Right lobe of liver (tissue), 4 donors: ENCODE data around the gene PSMG4.

ENCODE experiments used
- POLR2A ChIP-seq: fragments of 450-650 bp; IDR thresholded peaks from one replicate; pipeline ENCODE4 v1.6.1; 2017; ENCODE audit warnings: antibody characterized with exemption, mild to moderate bottlenecking
- TF ChIP-seq, protein P1 (sequence below), 4 donors: fragments of 200-600 bp in 3 of 4; fragments of 450-650 bp in 1 of 4; IDR thresholded peaks; one replicate each; pipeline versions ENCODE4 v1.5.1 to v1.8.0; 2016 to 2022; ENCODE audit warnings: antibody characterized with exemption in 4 of 4, mild to moderate bottlenecking in 2 of 4
- donor health status: DM: no; HTN: no; CAD: no.
- donor health status: DM: no; HTN: no; CAD: no.
- donor health status: DM: no; HTN: yes; CAD: no.

DNA sequence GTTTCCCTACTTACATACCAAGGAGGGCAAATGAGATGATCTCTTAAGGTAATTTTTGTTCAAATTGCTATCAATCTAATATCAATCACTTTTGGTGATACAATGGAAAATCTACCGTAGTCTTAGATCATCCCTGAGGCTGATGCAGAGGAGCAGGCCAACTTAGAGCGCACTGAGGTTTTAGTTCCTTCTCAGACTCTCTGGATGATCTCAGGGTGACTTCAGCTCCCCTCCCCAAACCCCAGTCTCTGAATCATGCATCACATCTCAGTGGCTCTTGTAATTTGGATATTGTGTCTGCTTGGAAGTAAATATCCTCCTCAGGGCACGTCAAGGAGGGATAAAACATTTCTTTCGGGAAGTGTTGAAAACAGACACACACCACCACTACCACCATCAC, 37.2 kb upstream of the PSMG4 start:
- TF ChIP-seq, protein P1, sequence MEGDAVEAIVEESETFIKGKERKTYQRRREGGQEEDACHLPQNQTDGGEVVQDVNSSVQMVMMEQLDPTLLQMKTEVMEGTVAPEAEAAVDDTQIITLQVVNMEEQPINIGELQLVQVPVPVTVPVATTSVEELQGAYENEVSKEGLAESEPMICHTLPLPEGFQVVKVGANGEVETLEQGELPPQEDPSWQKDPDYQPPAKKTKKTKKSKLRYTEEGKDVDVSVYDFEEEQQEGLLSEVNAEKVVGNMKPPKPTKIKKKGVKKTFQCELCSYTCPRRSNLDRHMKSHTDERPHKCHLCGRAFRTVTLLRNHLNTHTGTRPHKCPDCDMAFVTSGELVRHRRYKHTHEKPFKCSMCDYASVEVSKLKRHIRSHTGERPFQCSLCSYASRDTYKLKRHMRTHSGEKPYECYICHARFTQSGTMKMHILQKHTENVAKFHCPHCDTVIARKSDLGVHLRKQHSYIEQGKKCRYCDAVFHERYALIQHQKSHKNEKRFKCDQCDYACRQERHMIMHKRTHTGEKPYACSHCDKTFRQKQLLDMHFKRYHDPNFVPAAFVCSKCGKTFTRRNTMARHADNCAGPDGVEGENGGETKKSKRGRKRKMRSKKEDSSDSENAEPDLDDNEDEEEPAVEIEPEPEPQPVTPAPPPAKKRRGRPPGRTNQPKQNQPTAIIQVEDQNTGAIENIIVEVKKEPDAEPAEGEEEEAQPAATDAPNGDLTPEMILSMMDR (IDR thresholded peaks at IDR 0.05) = no peak
- no peak for TF ChIP-seq POLR2A
